Superior temporal gyrus (tissue), 1 donor: ENCODE results near the gene HOXD4.

Experiments used
- DNase-seq: peaks from one replicate; pipeline ENCODE4 v3.0.0-alpha.2; 2016; ENCODE audit errors: extremely low spot score

The HOXD4 gene

DNA sequence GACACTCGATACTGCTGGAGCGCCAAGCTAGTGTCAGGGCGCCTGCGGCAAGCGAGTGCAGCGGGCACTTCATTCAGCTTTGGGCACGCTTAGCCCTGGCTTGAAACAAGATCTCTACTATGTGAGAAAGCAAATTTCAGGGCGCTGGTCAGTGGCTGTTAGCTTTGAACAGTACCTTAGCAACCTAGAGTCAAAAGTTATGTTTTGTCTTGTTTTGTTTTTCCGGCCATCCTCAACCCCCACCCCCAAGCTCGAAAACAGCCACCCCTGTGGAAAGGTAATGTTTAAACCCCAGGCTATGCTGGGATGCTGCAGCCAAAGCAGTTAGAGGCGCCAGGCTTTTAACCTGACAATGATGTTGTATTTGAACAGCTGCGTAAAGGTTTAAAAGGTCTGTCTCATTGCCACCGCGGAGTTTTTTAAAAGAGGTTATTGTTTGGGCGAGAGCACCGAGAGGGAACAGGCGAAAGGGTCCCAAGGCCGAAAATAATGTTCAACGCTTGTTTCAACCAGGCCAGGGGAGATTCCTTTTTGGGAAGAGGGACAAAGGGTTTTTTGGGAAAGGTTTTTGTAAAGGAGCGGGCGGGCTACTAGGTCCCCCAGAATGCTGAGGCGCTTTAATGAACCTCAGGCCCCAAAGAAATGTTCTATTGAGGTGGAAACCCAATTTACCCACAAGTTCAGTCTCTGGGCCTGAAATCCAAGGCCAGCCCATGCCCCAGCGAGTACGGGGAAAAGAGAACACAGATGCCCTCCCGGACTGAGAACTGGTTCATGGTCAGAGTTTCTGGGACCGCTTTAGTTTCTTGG, 37.0 kb upstream of the HOXD4 start:
- DNase-seq: no peak

DNA sequence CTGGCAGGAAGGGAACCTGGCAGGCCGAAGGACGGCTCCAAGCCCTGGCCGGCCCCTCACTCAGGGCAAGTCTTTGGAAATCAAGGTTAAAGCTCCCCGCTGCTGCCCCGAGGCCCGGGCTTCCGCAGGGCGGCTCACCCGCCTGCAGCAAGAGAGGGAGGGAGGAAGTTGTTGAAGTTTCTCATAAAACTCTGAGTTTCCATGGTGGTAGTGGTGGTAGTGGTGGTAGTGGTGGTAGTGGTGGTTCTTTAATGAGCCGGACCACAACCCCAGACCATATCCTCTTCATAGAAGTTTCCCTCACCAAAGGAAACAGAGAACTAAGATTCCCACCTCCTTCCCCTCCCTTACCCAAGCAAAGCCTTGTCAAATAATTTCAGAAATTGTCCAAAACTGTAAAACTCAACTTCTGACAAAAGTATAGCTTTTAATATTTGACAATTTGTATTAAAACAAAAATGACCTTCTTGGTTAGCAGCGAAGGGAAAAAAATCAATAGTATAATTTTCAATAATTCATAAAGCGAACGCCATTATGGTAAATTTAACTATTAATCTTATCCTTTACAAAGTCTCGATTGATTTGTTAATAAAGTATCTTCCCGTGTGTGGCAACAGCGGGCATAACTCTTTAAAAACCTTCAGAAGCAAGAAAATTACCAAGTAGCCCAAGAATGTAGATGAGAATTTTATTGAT, 36.3 kb upstream of the HOXD4 start:
- no peak for DNase-seq

DNA sequence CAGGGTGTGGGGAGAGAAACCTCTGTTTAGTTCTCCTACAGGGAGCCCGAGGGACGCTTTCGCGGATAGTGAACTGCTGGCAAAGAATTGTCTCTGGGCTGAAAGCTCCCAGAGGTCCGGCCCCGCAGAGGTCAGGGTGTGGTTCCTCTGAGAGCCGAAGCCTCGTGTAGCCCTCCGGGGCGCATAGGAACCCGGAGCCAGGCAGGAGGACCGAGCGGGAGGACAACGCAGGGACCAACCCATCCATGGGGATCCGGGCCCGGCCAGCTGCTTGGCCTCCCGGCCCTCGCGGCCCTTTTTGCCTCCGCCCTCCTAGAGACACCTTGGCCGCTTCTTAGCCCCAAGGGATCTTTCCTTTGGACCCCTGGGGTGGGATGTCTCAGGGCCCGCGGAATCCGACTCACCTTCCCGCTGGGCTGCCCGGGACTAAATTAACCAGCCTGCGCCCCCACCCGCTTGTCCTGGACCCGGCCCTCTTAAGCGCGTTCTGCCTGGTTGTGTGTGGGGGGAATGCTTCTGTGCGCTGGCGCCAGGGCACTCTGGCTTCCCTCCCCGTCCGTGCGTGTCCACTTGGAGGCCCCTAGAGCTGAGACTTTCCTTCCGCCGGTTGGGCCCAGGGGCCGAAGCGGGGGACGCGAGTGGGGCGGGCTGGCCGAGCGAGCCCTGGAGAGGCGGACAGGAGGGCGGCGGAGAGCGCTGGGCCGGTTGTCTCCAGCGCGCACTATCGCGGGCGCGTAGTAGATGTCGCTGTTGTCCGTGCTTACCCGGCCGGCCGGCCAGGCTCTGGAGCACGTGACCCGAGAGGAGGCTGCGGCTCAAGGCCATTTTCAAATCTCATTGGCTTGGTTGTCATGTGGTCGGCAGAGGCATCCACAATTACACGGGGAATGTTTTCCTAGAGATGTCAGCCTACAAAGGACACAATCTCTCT, 35.2 kb upstream of the HOXD4 start, which contains the start of gene HOXD10:
HOXD10 (plus strand) TSS at position 896 of the 931 bp plus-strand sequence. CDS start 56 bp downstream, outside the sequence.
- no peak for DNase-seq

DNA sequence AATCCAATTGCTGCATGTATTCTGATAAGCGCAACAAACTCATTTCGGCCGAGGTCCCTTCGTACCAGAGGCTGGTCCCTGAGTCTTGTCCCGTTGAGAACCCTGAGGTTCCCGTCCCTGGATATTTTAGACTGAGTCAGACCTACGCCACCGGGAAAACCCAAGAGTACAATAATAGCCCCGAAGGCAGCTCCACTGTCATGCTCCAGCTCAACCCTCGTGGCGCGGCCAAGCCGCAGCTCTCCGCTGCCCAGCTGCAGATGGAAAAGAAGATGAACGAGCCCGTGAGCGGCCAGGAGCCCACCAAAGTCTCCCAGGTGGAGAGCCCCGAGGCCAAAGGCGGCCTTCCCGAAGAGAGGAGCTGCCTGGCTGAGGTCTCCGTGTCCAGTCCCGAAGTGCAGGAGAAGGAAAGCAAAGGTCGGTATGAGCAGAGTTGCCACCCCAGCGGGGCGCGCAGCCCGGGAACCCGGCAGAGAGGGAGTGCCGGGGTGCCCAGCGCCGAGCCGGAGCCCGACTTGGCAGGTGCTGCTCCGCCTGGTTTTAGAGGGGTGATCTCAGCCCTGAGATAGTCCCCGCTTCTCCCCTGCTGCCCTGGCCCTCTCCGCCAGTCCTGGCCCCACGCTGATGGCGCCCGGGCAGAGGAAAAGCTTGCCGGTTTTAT, 34.1 kb upstream of the HOXD4 start:
- no peak for DNase-seq

DNA sequence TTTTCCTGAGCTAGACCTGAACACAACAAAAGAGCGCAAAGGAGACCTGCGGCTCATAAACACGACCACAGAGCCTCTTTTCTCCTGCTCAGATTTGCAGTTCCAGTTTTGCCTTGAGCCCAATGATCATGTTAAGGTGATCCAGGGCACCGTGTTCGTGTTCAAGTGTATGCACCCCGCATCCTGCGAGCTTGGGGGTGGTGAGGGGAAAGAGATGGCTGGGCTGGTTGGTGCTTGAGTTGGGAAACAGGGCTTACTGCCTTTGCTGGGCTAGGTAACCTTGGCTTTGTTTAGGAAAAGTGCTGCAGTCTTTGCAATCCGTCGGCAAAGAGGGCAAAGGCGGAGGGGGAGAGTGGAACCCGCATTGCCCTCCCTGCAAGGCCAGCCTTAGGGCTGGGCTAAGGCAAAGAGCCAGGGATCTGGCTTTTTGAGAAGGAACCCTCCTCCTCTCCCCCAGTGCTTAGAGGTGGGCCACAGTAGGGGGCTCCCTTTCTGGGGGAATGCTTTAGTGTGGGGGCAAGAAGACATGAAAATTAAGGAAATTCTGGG, 33.5 kb upstream of the HOXD4 start:
- no peak for DNase-seq

DNA sequence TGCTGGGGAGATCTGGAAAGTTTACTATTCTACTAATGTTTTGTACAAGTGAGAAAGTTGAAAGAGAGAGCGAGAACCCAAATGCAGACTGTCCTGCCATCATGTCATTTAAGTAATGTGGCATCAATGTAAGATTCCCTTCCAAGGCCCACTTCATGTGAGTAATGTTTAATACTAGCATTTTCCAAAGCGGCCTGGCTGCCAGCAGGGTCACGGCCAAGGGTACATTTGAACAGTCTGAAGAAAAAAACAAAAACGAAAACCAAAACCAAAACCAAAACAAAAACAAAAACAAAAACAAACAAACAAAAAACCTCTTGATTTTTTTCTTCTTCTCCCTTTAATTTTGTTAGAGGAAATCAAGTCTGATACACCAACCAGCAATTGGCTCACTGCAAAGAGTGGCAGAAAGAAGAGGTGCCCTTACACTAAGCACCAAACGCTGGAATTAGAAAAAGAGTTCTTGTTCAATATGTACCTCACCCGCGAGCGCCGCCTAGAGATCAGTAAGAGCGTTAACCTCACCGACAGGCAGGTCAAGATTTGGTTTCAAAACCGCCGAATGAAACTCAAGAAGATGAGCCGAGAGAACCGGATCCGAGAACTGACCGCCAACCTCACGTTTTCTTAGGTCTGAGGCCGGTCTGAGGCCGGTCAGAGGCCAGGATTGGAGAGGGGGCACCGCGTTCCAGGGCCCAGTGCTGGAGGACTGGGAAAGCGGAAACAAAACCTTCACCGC, 32.6 kb upstream of the HOXD4 start:
- no peak for DNase-seq

DNA sequence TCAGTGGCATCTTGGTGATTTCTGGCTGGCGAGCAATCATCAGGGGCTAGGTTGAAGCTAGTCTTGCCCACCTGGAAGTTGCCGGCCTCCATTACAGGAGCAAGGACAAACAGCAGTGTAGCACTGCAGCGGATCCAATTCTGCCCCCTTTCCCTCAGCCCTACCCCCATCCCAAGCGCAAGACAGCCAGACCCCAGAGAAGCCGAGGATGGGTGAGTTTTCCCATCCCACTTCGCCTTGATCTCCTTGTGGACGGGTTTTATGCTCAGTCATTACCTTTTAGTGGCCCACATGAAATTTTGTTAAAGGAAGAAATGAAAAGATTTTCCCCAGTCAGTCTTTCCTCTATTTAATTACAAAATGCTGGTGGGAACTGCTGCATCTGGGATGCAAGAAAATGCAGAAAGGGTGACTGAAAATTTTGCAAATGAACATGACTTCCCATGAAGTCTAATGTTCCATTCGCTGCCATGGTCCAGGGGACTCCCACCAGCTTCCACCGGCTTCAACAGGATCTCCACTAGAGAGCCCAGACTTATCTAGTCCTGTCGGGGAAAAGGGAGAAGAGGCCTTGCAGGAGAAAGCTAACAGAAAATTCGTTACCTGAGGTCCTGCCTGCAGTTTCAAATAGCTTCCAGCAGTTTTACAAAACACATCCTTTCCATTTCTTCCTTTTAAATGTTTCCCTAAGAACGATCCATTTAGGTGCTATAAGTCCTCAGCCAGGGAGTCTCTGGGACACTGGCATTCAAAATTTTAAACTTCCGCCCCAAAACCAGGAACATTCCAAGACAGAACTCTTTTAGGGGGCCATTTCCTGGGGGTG, 30.8 kb upstream of the HOXD4 start:
- DNase-seq: no peak

DNA sequence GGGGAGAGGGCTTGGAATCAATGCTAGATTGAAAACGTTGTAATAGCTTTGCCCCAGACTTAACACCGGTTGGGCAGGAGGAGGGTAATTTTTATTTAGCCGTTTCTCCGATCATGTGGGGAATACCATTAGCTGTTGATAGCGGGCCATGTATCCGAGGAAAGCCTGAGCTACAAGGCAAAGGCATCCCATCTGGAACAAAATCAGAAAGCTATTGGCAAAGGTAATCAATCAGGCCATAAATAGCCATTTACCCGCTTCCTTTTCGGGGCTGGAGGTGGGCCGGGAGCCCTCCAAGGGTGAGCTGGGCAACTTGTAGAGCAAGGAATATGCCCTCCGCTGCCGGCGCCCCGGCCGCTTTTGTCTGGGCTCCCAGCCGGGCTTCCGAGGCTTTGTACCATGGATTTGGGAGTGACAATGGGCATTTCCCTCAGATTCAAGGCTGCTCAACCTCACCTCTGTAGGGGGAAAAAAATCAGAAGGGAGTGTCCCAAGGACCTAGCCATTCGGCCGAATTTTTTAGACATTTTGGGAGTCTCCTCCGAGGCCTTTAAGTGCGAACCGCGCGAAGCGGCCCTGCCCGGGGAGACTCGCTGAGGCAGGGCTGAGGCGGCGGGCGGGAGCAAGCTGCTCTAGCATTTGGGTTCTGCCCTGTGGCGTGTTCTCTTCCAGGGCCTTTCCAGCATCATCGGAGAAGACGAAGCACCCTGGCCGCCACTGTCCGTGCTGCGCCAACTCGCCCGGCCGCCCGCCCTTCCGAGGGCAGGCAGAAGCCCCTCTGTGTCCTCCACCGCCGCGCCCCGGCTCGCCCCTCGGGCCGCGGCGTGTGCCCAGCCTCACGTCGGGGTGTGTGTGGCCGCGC, 29.9 kb upstream of the HOXD4 start:
- DNase-seq: no peak

DNA sequence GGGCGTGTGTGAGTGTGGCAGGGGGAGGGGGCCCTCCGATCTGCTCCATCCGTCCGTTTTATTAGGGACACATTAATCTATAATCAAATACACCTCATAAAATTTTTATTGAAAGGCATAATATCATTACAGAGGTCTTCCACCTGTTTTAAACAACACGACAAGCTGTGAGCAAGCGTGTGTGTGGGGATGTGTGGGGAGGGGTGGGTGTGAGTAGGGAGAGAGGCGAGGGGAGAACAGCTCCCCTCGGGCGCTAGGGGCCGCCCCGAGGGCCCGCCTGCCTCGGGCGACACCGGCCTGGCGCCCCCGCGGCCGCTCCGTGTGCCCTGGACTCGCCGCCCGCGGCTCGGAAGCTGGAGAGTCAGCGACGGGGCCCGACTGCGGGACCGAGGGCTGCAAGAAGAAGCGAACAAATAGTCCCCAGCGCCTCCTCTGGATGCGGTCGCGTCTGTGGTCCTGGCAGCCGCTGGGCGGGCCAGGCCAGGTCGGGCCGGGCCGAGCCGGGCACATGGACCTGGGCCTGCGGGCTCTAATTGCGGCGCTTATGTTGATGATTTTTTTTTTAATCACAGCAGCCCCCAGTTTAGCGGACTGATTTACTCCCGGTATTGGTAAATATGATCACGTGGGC, 29.2 kb upstream of the HOXD4 start:
- no peak for DNase-seq

DNA sequence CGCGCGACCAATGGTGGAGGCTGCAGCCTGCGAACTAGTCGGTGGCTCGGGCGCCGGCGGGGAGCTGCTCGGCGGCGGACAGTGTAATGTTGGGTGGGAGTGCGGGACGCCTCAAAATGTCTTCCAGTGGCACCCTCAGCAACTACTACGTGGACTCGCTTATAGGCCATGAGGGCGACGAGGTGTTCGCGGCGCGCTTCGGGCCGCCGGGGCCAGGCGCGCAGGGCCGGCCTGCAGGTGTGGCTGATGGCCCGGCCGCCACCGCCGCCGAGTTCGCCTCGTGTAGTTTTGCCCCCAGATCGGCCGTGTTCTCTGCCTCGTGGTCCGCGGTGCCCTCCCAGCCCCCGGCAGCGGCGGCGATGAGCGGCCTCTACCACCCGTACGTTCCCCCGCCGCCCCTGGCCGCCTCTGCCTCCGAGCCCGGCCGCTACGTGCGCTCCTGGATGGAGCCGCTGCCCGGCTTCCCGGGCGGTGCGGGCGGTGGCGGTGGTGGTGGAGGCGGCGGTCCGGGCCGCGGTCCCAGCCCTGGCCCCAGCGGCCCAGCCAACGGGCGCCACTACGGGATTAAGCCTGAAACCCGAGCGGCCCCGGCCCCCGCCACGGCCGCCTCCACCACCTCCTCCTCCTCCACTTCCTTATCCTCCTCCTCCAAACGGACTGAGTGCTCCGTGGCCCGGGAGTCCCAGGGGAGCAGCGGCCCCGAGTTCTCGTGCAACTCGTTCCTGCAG, 28.5 kb upstream of the HOXD4 start, which contains the start of gene HOXD9:
HOXD9 (plus strand) TSS at position 37 of the 728 bp plus-strand sequence; CDS start at position 87, 50 bp downstream.
- no peak for DNase-seq

DNA sequence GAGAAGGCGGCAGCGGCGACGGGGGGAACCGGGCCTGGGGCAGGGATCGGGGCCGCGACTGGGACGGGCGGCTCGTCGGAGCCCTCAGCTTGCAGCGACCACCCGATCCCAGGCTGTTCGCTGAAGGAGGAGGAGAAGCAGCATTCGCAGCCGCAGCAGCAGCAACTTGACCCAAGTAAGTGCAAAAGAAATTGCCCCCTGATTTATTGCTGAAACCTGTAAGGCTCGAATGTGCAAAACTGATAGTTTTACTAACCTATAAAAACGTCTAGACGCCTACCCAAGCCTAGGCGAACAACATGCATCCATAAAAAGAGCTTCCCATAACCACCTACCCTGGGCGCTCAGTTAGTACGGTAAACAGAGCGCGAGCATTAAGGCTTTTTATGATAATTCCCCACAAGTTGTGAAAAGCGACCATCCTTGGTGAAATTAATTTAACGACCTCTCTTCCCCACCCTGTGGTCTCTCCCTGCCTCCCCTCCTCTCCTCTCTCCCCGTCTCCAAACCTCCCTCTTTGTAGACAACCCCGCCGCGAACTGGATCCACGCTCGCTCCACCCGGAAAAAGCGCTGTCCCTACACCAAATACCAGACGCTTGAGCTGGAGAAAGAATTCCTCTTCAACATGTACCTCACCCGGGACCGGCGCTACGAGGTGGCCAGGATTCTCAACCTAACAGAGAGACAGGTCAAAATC, 27.8 kb upstream of the HOXD4 start:
- DNase-seq: no peak

DNA sequence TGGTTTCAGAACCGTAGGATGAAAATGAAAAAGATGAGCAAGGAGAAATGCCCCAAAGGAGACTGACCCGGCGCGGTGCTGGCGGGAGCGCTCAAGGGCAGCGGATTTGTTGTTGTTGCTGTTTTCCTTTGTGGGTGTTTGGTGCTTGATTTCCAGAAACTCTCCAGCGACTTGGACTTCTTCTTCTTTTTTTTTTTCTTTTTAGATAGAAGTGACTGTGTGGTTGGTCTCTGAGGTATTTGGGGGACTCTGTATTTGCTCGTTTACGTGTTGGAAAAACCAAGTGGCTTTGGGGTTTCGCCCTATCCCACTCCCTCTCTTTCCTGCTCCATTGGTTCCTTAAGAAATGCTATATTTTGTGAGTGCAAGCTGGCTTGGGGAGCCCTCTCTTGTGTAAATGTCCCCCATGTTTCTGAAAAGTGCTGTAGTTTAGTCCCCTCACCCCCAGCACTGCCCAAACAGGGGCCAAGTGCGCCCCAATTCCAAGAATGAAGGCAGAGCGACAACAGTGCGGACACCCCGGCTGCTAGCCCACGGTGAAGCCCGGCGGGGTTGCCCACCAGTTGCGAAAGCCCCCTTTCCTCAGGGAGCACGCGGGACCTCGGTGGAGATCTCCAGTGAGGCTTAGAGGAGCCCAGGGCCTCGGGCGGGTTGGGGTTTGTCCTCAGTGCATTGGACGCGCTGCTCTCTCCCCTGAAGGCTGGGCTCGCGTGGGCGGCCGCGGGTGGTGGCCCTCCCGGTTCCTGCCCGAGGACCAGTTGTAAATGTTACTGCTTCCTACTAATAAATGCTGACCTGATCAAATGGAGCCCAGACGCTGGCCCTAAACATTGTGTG, 27.0 kb upstream of the HOXD4 start:
- no peak for DNase-seq

DNA sequence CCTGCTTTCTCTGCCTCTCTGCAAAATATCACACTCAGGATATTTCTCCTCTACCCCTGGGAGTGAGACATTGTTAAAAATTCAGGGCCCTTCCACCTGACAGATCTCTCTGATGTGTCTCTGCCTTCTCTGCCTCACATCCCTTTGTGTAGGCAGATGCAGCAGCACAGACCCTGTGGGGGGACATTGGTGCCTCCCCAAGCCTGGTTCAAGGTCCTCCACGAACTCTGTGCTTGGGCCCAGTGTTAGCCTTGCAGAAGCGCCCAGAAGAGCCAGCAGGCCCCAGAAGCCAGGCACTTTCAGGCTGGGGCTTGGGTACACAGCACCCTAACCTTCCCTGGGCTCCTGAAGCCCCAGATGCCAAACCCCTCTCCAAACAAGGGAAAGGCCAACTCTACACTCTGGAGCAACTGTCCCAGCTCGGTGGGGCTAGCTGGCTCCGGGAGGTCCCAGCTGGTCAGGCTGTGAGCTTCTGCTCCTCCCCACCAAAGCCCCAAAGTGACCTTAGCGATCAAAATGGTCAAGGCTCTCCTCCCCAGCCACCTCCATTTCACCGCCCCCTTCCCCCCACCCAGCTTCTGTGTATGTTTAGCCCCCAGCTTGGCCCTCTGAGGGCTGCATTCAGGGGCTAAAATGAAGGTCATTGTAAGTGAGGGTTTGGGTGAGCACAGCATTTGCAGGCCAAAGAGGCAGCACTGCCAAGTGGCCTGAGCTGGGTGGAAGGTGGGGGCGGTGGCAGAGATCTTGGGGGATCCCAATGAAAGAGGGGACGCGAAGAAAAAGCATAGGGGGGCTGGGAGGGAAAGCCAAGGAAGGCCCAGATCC, 26.2 kb upstream of the HOXD4 start:
- DNase-seq: no peak

DNA sequence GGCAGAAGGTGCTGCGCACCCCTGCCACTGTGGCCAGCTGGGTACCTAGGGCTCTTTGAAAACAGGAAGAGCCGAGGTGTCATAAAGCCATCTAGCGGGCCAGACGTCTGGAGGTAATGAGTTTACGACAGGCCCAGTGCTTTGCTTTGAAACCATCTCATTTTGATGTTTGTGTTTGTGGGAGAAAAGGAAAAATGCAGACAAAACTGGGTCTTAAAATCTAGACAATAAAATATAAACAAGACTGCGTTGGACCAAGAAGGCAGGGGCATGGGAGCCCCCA, 25.6 kb upstream of the HOXD4 start:
- DNase-seq: no peak
